HL-60 (cell line): ENCODE measurements around the gene XYLT1.

Source experiments
- GABPA ChIP-seq: IDR thresholded peaks from 2 replicates; pipeline ENCODE4 v1.6.1; 2012; ENCODE audit warnings: low read depth
- POLR2AphosphoS5 ChIP-seq: IDR thresholded peaks from 2 replicates; pipeline ENCODE4 v1.6.1; 2012; ENCODE audit warnings: low read depth
- SPI1 ChIP-seq: IDR thresholded peaks from 2 replicates; pipeline ENCODE4 v1.6.1; 2012; ENCODE audit warnings: low read depth, mild to moderate bottlenecking, borderline replicate concordance
- TF ChIP-seq, protein P1 (sequence below): IDR thresholded peaks from one replicate; pipeline ENCODE4 v1.5.1; 2011; ENCODE audit warnings: low read length, control low read depth, inconsistent platforms; ENCODE audit not compliant: insufficient read depth
- TF ChIP-seq, protein P2 (sequence below): IDR thresholded peaks from 2 replicates; pipeline ENCODE4 v1.6.1; 2012; ENCODE audit warnings: low read depth; ENCODE audit not compliant: insufficient replicate concordance

DNA sequence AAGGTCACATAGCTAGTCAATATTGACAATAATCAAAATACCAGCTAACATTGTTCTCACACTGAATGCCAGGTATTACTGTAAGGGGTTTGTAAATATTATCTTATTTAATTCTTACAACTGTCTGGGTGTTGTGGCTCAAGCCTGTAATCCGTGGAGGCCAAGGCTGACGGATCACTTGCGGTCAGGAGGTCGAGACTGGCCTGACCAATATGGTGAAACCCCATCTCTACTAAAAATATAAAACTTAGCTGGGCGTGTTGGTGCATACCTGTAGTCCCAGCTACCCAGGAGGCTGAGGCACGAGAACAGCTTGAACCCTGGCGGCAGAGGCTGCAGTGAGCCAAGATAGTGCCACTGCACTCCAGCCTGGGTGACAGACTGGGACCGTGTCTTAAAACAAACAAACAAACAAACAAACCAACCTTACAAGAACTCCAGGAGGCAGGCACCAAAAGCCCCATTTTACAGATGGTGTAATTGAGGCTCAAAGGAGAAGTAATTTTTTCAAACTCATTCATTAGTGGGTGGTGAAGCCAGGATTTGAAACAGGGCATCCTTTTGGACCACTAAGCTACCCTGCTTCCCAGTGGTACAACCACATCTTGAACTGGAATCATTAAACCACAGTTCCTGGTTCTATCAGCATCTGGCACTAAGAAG is 104.3 kb downstream of the XYLT1 start:
- TF ChIP-seq, protein P1, sequence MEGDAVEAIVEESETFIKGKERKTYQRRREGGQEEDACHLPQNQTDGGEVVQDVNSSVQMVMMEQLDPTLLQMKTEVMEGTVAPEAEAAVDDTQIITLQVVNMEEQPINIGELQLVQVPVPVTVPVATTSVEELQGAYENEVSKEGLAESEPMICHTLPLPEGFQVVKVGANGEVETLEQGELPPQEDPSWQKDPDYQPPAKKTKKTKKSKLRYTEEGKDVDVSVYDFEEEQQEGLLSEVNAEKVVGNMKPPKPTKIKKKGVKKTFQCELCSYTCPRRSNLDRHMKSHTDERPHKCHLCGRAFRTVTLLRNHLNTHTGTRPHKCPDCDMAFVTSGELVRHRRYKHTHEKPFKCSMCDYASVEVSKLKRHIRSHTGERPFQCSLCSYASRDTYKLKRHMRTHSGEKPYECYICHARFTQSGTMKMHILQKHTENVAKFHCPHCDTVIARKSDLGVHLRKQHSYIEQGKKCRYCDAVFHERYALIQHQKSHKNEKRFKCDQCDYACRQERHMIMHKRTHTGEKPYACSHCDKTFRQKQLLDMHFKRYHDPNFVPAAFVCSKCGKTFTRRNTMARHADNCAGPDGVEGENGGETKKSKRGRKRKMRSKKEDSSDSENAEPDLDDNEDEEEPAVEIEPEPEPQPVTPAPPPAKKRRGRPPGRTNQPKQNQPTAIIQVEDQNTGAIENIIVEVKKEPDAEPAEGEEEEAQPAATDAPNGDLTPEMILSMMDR, result no peak
- no peak for TF ChIP-seq POLR2AphosphoS5
- TF ChIP-seq, protein P2, sequence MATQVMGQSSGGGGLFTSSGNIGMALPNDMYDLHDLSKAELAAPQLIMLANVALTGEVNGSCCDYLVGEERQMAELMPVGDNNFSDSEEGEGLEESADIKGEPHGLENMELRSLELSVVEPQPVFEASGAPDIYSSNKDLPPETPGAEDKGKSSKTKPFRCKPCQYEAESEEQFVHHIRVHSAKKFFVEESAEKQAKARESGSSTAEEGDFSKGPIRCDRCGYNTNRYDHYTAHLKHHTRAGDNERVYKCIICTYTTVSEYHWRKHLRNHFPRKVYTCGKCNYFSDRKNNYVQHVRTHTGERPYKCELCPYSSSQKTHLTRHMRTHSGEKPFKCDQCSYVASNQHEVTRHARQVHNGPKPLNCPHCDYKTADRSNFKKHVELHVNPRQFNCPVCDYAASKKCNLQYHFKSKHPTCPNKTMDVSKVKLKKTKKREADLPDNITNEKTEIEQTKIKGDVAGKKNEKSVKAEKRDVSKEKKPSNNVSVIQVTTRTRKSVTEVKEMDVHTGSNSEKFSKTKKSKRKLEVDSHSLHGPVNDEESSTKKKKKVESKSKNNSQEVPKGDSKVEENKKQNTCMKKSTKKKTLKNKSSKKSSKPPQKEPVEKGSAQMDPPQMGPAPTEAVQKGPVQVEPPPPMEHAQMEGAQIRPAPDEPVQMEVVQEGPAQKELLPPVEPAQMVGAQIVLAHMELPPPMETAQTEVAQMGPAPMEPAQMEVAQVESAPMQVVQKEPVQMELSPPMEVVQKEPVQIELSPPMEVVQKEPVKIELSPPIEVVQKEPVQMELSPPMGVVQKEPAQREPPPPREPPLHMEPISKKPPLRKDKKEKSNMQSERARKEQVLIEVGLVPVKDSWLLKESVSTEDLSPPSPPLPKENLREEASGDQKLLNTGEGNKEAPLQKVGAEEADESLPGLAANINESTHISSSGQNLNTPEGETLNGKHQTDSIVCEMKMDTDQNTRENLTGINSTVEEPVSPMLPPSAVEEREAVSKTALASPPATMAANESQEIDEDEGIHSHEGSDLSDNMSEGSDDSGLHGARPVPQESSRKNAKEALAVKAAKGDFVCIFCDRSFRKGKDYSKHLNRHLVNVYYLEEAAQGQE, result no peak
- TF ChIP-seq GABPA, result no peak
- no peak for TF ChIP-seq SPI1
